Uterus (tissue), 4 donors: ENCODE measurements around the gene LRRTM3. TPM values are rescaled to one million over a fixed set of nuclear protein-coding genes. Genes with fewer than 3 reads are reported as not detected.

Experiments
- DNase-seq, 2 donors: peaks; one replicate each; pipeline ENCODE4 v3.0.0-alpha.2; 2019 to 2020
- H3K27ac ChIP-seq, 2 donors: fragments of 200-600 bp; sonication (generic); 1 replicate in 1 of 2; 2 replicates in 1 of 2; pipeline ENCODE4 v1.5.1; 2016 to 2018
- H3K27me3 ChIP-seq, 2 donors: fragments of 200-600 bp; sonication (generic); one replicate each; pipeline ENCODE4 v1.5.1; 2018 to 2019; ENCODE audit warnings: control low read depth in 1 of 2
- H3K36me3 ChIP-seq, 2 donors: fragments of 200-600 bp; sonication (generic); one replicate each; pipeline ENCODE4 v1.5.1; 2019; ENCODE audit warnings: control low read depth in 1 of 2
- H3K4me1 ChIP-seq, 2 donors: fragments of 200-600 bp; sonication (generic); one replicate each; pipeline ENCODE4 v1.5.1; 2018 to 2019; ENCODE audit warnings: control low read depth in 1 of 2
- H3K4me3 ChIP-seq, 2 donors: fragments of 200-600 bp; sonication (generic); 1 replicate in 1 of 2; 2 replicates in 1 of 2; pipeline ENCODE4 v1.5.1; 2018 to 2019; ENCODE audit warnings: mild to moderate bottlenecking in 1 of 2
- H3K9me3 ChIP-seq, 2 donors: fragments of 200-600 bp; sonication (generic); one replicate each; pipeline ENCODE4 v1.5.1; 2019; ENCODE audit warnings: control low read depth in 1 of 2
- CTCF ChIP-seq, 4 experiments: fragments of 200-600 bp in 2 of 4; fragments of 450-650 bp in 2 of 4; sonication (generic) in 2 of 4; IDR thresholded peaks; one replicate each; pipeline ENCODE4 v1.5.1; 2016 to 2019; ENCODE audit warnings: antibody characterized with exemption in 4 of 4, mild to moderate bottlenecking in 2 of 4, moderate library complexity in 1 of 4
- POLR2A ChIP-seq, 2 donors: fragments of 450-650 bp; IDR thresholded peaks; one replicate each; pipeline ENCODE4 v1.6.1; 2016; ENCODE audit warnings: antibody characterized with exemption in 2 of 2, mild to moderate bottlenecking in 1 of 2, moderate library complexity in 1 of 2
- intact Hi-C: fragments of 100-400 bp; cut with DNase I; formaldehyde crosslinking; loops from one replicate; pipeline ENCODE4 v1.15.1; 2023; ENCODE audit warnings: low total_unique reads
- total RNA-seq, 4 donors: library from RNA; depleted of rRNA in 3 of 4; stranded (reverse); fragments of >200 nt in 3 of 4; gene quantifications; one replicate each; pipeline versions ENCODE4 v1.1.0 to v1.2.4, GENCODE V29; 2014 to 2023
- donor health status: DM: yes; HTN: yes; CAD: no.

Gene LRRTM3
- total RNA-seq, 4 donors from 2014 or later: 0.40 to 1.9 TPM; not detected in 2

- no peak overlapping the region for H3K4me3 ChIP-seq
- no peaks in the 10 kb centered on the region for H3K36me3 ChIP-seq
- TF ChIP-seq POLR2A (IDR thresholded peaks at IDR 0.05) (no peak), CTCF (IDR thresholded peaks at IDR 0.05) (no peak)
- no peaks in the 10 kb centered on the region for H3K4me1 ChIP-seq
- H3K27me3 ChIP-seq: no peaks in the 10 kb centered on the region
- no peak overlapping the region for H3K27ac ChIP-seq
- DNase-seq: no peak
- intact Hi-C loops: no loop called here
- H3K9me3 ChIP-seq: no peaks in the 10 kb centered on the region
Observed at GRCh38 chr10:66882271-66882670, 43.6 kb upstream of the LRRTM3 start.

GRCh38 chr10:66886848-66887247 is 39.0 kb upstream of the LRRTM3 start:
- no peak overlapping the region for H3K27ac ChIP-seq
- H3K4me1 ChIP-seq: no peaks in the 10 kb centered on the region
- H3K36me3 ChIP-seq: no peaks in the 10 kb centered on the region
- no peaks in the 10 kb centered on the region for H3K9me3 ChIP-seq
- H3K27me3 ChIP-seq: no peaks in the 10 kb centered on the region
- TF ChIP-seq CTCF (IDR thresholded peaks at IDR 0.05): no peak
- TF ChIP-seq POLR2A (IDR thresholded peaks at IDR 0.05): no peak
- no peak for DNase-seq
- intact Hi-C loops: no loop called here
- H3K4me3 ChIP-seq: no peak overlapping the region

- Histone ChIP-seq H3K4me3 (no peak overlapping the region), H3K9me3 (no peaks in the 10 kb centered on the region), H3K36me3 (no peaks in the 10 kb centered on the region), H3K4me1 (no peaks in the 10 kb centered on the region), H3K27ac (no peak overlapping the region), H3K27me3 (no peaks in the 10 kb centered on the region)
- no peak for DNase-seq
- TF ChIP-seq CTCF (IDR thresholded peaks at IDR 0.05): no peak
- no peak for TF ChIP-seq POLR2A (IDR thresholded peaks at IDR 0.05)
- intact Hi-C loops: no loop called here
Observed at GRCh38 chr10:66888237-66888636, 37.6 kb upstream of the LRRTM3 start.

- Histone ChIP-seq H3K36me3 (peaks cover 0 to 3% of the 10 kb centered on the region in 2 donors), H3K4me3 (no peak overlapping the region), H3K4me1 (no peaks in the 10 kb centered on the region), H3K27me3 (no peaks in the 10 kb centered on the region), H3K9me3 (no peaks in the 10 kb centered on the region), H3K27ac (no peak overlapping the region)
- TF ChIP-seq POLR2A (IDR thresholded peaks at IDR 0.05): no peak
- no peak for TF ChIP-seq CTCF (IDR thresholded peaks at IDR 0.05)
- intact Hi-C loops: no loop called here
- DNase-seq: no peak
Observed at GRCh38 chr10:66892871-66893270, 33.0 kb upstream of the LRRTM3 start.

GRCh38 chr10:66910671-66911070 is 15.2 kb upstream of the LRRTM3 start:
- no peak for DNase-seq
- H3K27ac ChIP-seq: no peak overlapping the region
- no peaks in the 10 kb centered on the region for H3K27me3 ChIP-seq
- no peaks in the 10 kb centered on the region for H3K4me1 ChIP-seq
- H3K9me3 ChIP-seq: no peaks in the 10 kb centered on the region
- H3K36me3 ChIP-seq: no peaks in the 10 kb centered on the region
- H3K4me3 ChIP-seq: no peak overlapping the region
- TF ChIP-seq CTCF (IDR thresholded peaks at IDR 0.05): no peak
- TF ChIP-seq POLR2A (IDR thresholded peaks at IDR 0.05): no peak
- intact Hi-C loops: no loop called here
